ENCODE measurements around the gene PROB1.

- no peak for TF ChIP-seq CTCF (IDR thresholded peaks at IDR 0.05)
- no peak for TF ChIP-seq EP300 (IDR thresholded peaks at IDR 0.05)
- no peak for TF ChIP-seq POLR2A (IDR thresholded peaks at IDR 0.05)
- no peak for TF ChIP-seq POLR2AphosphoS5 (IDR thresholded peaks at IDR 0.05)
These were observed 17.7 kb downstream of the PROB1 start for GRCh38 chr5:139377226-139377625.

Measured in suprapubic skin (tissue), 4 donors.